Left forelimb (tissue), 1 donor: Measurements from ENCODE around the gene CCDC107.
A peak's percentile ranks its signal among the peaks of the same experiment; 100 is the strongest.

ENCODE experiments used
- DNase-seq: peaks from one replicate; pipeline ENCODE4 v3.0.0-alpha.2; 2018; ENCODE audit warnings: low spot score

CCDC107 gene

DNA sequence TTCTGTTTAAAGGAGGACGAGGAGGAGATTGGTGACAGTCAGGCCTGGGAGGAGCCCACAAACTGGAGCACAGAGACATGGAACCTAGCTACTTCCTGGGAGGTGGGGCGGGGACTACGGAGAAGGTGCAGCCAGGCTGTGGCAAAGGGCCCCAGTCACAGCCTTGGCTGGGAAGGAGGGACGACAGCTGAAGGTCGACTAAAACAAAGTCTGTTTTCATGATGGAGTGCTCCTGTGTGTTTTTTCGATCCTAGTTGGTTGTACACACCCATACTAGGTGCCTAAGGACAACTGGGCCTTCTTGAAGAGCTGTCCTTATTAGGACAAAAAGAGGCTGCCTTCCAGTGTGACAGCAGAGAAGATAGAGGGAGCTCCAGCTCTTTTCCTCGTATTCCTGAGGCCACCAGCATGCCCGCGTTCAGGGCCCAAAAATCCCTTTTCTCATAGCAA, 2.9 kb downstream of the CCDC107 start:
- no peak for DNase-seq

DNA sequence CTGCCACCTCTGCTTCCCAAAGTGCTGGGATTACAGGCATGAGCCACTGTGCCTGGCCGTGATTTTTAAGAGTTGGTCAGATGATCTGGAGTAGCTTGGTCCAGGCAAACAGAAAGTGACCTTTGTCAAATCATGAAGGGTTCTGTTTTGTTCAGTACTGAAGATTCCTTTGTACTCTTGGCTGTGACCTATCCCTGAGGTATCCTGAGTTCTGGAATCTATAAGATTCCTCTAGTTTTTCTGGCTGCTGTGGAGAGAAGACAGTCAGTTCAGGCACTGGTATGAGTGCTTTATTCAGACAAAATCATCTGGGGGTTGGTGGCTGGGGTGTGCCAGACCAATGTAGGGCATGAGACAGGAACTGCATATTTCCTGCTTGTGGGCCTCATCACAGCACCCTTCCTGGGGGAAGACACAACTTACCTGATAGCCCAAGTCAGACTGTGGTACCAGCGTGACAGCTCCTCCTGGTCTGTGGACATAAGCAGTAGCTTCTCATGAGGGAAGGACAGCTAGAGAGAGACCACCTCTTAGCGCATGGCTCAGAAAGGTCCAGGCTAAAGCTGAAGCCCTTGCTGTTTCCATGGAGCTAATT, 3.8 kb downstream of the CCDC107 start:
- no peak for DNase-seq

DNA sequence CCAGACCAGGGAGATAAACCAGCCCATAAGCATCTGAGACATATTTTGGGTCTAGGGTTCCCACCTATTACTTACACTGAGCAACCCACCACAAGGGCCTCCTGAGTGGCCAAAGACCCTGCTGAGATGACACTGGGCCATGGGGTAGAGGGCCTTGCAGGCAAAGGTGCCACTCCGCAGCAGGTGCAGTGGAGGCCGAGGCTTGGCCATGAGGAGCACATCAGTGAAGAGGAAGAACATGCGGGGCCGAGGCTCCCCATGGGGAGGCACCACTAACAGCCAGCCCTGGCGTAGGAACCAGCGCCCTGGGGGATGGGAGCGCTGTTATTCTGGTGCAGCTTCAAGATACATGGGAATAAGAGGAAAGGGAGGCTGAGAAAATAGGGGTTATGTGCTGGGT, 4.3 kb downstream of the CCDC107 start:
- DNase-seq = no peak

DNA sequence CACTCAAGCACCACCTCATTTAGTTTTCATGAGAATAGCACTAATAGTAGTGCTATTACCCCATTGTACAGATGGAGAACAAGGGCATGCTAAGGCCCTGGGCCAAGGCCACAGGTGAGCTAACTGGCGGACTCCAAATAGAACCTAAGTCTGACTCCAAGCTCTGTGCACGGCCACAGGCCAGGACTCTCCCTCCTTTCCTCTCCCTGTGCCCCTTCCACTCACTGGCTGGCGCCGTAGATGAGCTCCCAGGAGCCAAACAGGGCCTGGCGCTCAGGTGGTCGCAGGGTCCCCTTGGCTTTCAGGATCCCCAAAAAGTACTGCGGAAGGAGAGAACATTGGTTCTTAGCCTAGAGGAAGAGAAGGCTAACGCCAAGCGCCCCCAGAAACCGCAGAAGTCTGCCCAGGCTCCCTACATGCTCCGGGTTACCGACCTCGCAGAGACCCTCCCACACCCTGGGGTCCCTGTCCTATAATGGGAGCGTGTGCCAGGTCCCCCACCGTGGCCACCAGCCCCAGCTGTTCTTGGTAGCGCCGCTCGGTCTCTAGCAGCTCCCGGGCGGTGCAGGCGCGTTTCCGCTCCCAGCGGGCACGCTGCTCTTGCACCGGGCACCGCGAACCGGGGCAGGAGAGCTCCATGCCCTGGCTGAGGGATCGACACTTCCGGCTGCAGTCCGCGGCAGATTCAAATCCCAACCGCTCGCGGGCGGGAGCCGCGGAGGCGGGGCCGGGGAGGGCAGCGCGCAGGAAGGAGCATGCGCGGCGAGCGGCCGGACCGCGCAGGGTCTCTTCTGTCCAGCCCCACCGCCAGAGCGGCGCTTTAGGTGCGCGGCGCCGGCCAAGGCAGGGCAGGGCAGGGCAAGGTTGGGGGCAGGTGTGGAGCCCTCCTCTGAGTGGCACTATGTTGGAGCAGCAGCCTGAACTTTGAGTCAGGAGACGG, 6.7 kb downstream of the CCDC107 start, which contains the start of gene ARHGEF39:
ARHGEF39 (minus strand) TSS at position 665 of the 940 bp plus-strand sequence; CDS start at position 639, 26 bp downstream.
- DNase-seq = peak; percentile 88

DNA sequence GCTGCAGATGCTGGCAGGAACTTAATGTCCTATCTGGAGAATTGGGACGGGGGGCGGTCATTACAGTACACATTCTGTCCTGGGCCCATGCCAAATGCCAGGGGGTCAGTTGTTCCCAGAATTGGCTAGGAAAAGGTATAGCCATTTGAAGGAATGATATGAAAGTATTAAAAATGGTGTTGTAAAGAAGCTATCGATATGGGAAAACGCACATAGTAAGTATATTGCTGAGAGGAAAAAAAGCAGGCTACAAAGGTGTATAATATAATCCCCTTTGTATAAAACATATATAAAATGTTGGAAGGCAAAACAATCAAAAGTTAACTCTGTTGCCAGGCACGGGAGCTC, 7.4 kb downstream of the CCDC107 start:
- DNase-seq = no peak

DNA sequence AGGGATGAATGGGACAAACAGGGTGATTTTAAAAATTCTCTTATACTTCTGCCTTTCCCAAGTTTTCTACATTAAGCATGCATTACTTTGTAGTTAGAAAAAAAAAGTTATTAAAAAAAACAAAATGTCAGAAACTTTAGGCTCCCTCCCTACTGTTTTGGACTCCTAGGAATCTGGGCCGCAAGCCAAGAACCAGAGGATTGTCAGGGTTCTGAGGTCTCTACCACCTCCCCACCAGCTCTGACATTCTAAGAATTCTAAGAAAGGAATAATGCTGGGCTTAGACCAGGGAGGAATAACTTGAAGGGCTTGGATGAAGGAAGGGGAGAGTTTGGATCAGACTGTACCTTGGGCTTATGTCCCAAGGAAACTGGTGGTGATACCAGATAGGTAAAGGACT, 8.0 kb downstream of the CCDC107 start:
- DNase-seq = no peak

DNA sequence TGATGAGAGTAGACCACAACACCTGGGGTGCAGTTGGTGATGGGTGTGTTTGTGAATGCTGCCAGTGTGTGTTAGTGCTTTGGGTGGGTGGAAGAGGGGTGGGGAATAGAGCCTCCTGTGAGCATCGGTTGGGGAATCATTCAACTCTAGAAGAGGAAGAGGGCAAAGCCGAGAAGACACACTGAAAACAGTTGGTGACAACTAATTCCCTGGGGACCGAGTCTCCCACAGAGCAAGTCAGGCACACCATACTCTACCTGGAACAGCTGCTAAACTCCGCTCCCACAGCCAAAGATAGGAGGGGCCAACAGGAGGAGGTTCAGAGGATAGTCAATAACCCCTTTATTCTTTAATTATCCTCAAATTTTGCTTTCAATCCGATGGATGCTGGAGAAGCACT, 8.5 kb downstream of the CCDC107 start:
- no peak for DNase-seq

DNA sequence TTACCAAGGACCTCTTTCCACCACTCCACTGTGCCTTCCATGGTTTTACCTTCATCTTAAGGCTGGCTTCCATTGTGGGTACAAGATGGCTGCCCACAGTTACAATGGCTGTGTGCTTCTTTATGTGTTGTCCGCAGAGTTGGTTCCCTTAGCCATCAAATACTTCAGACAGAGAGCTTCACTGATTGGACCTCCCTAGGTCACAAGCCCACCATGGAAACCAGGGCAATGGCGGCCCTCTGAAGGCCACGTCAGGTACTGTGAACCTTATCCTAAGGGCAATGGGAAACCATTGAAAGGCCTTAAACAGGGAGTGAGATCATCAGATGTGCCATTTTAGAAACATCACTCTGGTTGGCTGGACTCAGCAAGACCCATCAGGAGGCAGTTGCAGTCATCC, 9.8 kb downstream of the CCDC107 start:
- DNase-seq = no peak

DNA sequence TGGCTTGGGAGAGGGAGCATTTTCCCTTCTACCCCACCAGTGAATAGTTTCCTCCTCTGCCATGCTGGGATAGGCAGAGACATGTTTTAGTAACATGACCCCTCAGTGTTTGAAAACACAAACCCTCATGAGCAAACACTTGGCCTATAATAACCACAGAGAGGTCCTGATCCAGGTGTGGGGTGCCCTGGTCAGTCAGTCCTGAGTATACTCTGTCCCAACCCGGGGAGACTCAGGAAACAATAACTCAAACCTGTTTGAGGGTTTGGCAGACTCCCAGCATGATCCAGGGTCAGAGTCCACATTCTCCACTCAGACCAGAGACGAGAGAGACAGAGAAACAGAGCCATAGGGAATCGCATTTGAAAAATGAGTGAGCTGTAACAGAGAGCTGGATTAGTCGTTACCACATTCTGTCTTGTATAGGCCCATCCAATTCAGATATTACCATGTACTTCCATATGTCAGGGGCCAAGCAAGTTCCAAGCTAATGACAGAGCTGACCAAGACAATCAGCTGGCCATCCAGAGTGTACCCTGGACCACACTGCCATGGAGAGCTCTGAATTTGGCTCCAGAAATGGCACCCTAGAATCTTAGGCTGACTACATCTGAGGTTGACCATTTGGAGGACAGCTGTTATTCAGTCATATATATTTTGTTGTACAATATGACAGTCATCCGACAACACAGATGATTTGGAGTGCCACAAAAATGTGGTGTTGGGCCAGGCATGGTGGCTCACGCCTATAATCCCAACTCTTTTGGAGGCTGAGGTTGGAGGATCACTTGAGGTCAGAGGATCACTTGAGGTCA, 11.4 kb downstream of the CCDC107 start:
- DNase-seq = no peak

DNA sequence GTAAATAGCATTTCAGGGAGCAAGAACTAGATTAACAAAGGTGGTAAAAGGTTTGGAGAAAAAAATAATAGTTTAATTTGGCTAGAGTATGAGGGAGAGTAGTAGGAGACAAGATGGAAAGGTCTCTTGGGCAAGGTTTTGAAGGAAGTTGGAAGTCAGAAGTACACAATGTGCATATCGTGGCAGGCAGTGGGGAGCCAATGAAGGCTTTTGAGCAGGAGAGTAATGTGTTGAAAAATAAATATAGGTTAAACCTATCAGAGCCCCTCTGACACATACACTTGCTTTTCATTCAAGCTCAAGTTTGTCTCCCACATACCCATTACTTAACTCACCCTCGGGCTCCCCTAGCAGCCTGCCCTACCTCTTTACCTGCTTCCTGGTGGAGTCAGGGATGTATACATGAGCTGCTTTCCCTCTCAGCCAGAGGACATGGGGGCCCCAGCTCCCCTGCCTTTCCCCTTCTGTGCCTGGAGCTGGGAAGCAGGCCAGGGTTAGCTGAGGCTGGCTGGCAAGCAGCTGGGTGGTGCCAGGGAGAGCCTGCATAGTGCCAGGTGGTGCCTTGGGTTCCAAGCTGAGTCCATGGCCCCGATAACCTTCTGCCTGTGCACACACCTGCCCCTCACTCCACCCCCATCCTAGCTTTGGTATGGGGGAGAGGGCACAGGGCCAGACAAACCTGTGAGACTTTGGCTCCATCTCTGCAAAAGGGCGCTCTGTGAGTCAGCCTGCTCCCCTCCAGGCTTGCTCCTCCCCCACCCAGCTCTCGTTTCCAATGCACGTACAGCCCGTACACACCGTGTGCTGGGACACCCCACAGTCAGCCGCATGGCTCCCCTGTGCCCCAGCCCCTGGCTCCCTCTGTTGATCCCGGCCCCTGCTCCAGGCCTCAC, 15.3 kb downstream of the CCDC107 start, which contains the start of gene CA9:
CA9 (plus strand) TSS at position 797 of the 893 bp plus-strand sequence; CDS start at position 829, 32 bp downstream.
- peak; percentile 64 for DNase-seq

DNA sequence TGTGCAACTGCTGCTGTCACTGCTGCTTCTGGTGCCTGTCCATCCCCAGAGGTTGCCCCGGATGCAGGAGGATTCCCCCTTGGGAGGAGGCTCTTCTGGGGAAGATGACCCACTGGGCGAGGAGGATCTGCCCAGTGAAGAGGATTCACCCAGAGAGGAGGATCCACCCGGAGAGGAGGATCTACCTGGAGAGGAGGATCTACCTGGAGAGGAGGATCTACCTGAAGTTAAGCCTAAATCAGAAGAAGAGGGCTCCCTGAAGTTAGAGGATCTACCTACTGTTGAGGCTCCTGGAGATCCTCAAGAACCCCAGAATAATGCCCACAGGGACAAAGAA, 15.9 kb downstream of the CCDC107 start:
- DNase-seq = peak; percentile 64

DNA sequence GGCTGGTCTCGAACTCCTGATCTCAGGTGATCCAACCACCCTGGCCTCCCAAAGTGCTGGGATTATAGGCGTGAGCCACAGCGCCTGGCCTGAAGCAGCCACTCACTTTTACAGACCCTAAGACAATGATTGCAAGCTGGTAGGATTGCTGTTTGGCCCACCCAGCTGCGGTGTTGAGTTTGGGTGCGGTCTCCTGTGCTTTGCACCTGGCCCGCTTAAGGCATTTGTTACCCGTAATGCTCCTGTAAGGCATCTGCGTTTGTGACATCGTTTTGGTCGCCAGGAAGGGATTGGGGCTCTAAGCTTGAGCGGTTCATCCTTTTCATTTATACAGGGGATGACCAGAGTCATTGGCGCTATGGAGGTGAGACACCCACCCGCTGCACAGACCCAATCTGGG, 17.1 kb downstream of the CCDC107 start:
- DNase-seq = no peak

DNA sequence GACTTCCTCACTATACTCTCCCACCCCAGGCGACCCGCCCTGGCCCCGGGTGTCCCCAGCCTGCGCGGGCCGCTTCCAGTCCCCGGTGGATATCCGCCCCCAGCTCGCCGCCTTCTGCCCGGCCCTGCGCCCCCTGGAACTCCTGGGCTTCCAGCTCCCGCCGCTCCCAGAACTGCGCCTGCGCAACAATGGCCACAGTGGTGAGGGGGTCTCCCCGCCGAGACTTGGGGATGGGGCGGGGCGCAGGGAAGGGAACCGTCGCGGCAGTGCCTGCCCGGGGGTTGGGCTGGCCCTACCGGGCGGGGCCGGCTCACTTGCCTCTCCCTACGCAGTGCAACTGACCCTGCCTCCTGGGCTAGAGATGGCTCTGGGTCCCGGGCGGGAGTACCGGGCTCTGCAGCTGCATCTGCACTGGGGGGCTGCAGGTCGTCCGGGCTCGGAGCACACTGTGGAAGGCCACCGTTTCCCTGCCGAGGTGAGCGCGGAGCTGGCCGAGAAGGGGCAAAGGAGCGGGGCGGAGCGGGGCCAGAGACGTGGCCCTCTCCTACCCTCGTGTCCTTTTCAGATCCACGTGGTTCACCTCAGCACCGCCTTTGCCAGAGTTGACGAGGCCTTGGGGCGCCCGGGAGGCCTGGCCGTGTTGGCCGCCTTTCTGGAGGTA, 17.8 kb downstream of the CCDC107 start:
- DNase-seq = peak; percentile 83

DNA sequence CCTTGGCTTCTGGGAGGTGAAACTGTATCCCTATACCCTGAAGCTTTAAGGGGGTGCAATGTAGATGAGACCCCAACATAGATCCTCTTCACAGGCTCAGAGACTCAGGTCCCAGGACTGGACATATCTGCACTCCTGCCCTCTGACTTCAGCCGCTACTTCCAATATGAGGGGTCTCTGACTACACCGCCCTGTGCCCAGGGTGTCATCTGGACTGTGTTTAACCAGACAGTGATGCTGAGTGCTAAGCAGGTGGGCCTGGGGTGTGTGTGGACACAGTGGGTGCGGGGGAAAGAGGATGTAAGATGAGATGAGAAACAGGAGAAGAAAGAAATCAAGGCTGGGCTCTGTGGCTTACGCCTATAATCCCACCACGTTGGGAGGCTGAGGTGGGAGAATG, 21.0 kb downstream of the CCDC107 start:
- no peak for DNase-seq

DNA sequence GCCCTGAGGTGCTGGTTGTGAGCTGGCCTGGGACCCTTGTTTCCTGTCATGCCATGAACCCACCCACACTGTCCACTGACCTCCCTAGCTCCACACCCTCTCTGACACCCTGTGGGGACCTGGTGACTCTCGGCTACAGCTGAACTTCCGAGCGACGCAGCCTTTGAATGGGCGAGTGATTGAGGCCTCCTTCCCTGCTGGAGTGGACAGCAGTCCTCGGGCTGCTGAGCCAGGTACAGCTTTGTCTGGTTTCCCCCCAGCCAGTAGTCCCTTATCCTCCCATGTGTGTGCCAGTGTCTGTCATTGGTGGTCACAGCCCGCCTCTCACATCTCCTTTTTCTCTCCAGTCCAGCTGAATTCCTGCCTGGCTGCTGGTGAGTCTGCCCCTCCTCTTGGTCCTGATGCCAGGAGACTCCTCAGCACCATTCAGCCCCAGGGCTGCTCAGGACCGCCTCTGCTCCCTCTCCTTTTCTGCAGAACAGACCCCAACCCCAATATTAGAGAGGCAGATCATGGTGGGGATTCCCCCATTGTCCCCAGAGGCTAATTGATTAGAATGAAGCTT, 21.8 kb downstream of the CCDC107 start:
- no peak for DNase-seq

DNA sequence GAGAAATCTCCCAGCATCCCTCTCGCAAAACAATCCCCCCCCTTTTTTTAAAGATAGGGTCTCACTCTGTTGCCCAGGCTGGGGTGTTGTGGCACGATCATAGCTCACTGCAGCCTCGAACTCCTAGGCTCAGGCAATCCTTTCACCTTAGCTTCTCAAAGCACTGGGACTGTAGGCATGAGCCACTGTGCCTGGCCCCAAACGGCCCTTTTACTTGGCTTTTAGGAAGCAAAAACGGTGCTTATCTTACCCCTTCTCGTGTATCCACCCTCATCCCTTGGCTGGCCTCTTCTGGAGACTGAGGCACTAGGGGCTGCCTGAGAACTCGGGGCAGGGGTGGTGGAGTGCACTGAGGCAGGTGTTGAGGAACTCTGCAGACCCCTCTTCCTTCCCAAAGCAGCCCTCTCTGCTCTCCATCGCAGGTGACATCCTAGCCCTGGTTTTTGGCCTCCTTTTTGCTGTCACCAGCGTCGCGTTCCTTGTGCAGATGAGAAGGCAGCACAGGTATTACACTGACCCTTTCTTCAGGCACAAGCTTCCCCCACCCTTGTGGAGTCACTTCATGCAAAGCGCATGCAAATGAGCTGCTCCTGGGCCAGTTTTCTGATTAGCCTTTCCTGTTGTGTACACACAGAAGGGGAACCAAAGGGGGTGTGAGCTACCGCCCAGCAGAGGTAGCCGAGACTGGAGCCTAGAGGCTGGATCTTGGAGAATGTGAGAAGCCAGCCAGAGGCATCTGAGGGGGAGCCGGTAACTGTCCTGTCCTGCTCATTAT, 22.4 kb downstream of the CCDC107 start:
- no peak for DNase-seq

DNA sequence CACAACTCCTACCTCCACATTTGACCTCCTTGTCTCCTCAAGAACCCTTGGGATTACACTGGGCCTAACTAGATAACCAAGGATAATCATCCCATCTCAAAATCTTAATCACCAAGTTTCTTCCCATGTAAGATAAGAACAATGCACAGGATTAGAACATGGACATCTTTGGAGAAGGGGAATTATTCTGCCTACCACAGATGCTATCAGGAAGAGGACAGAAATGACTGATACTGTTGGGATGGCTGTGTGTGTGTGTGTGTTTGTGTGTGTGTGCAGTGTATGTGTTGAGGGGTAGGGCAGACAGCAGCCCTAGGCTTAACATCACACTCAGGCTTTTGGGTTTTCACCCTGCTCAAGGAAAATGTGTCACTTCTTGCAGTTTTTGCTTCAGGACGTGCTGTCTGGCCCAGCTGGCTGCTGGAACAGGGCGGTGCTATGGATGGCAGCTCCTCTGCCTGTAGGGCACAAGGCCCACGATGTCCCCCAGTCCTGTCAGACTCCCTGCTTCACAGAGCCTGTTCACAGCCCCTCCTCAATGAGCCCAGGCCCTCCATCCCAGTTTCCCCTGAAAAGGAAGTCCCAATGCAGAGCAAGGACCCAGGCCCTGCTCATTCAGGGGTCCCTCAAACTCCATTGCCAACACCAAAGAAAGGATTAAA, 23.4 kb downstream of the CCDC107 start:
- no peak for DNase-seq

DNA sequence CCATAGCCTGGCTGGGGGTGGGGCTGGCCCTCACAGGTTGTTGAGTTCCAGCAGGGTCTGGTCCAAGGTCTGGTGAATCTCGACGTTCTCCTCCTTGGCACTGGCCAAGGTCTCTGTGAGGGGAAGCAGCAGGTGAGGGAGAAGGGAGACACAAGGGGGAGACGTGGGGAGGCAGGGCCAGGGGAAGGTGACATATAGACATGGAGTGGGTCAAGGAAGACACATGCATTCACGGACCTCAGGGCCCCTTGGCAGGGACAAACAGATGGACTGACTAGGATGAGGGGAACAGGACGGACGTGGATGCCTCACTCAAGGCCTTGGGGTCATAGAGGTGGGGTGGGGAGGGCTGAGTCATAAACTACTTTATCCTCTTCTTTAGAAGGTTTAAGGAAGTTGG, 24.0 kb downstream of the CCDC107 start:
- DNase-seq = no peak
